Stimulated activated CD8-positive, alpha-beta memory T cell treated with anti-CD3 and anti-CD28 coated beads, Interleukin-4, amount 100 ng/mL, for 48 hours (primary cell): ENCODE data around the gene COQ3.

Experiments used
- DNase-seq: peaks from one replicate; pipeline ENCODE4 v3.0.0-alpha.2; 2020

COQ3 gene

GRCh38 chr6:99324996-99325395 lies 69.0 kb downstream of the COQ3 start:
- no peak for DNase-seq
